Muscle of back (tissue), 11 donors: ENCODE data around the gene BPIFB6. TPM values are rescaled to one million over a fixed set of nuclear protein-coding genes. Genes with fewer than 3 reads are reported as not detected.

Experiments
- DNase-seq, 3 donors: peaks; one replicate each; pipeline versions ENCODE4 v3.0.0 to v3.0.0-alpha.2; 2013
- polyA plus RNA-seq, 10 donors: library from polyadenylated mRNA; unstranded; fragments of 120-200 nt; gene quantifications; one replicate each; pipeline ENCODE4 v1.2.1, GENCODE V29; 2013; ENCODE audit not compliant: insufficient read length in 10 of 10

BPIFB6 gene
- polyA plus RNA-seq, 10 donors, result not detected

GRCh38 chr20:33015700-33016580 lies 15.5 kb upstream of the BPIFB6 start:
- DNase-seq, result no peak

- DNase-seq, result no peak
Observed at GRCh38 chr20:33016581-33017109, 14.8 kb upstream of the BPIFB6 start.

GRCh38 chr20:33017542-33017941 lies 13.9 kb upstream of the BPIFB6 start:
- no peak for DNase-seq

- no peak for DNase-seq
Observed at GRCh38 chr20:33018169-33018931, 13.1 kb upstream of the BPIFB6 start.

GRCh38 chr20:33019465-33020277 lies 11.8 kb upstream of the BPIFB6 start:
- no peak for DNase-seq

- no peak for DNase-seq
Observed at GRCh38 chr20:33020278-33021161, 10.9 kb upstream of the BPIFB6 start.

GRCh38 chr20:33021879-33022278 lies 9.6 kb upstream of the BPIFB6 start:
- no peak for DNase-seq

- DNase-seq, result no peak
Observed at GRCh38 chr20:33022289-33022688, 9.2 kb upstream of the BPIFB6 start.

- no peak for DNase-seq
Observed at GRCh38 chr20:33022694-33023438, 8.6 kb upstream of the BPIFB6 start.

- DNase-seq, result no peak
Observed at GRCh38 chr20:33023439-33024242, 7.8 kb upstream of the BPIFB6 start.

GRCh38 chr20:33024243-33024560 lies 7.2 kb upstream of the BPIFB6 start:
- no peak for DNase-seq

GRCh38 chr20:33024609-33025317 lies 6.7 kb upstream of the BPIFB6 start:
- no peak for DNase-seq

GRCh38 chr20:33025318-33025876 lies 6.1 kb upstream of the BPIFB6 start:
- DNase-seq, result no peak

- no peak for DNase-seq
Observed at GRCh38 chr20:33026072-33026778, 5.2 kb upstream of the BPIFB6 start.

GRCh38 chr20:33026779-33027759 lies 4.4 kb upstream of the BPIFB6 start:
- no peak for DNase-seq
